ENCODE results near the gene ASXL2.

GRCh38 chr2:25905126-25905525, 26.8 kb upstream of the ASXL2 start:
- no peak for TF ChIP-seq CTCF (conservative IDR thresholded peaks at IDR 0.05; ENCODE audit: low read length)
- TF ChIP-seq EZH2phosphoT487 (IDR thresholded peaks at IDR 0.05; ENCODE audit: borderline replicate concordance): no peak
